Fibroblast of mammary gland (primary cell): Measurements from ENCODE around the gene PVR.
A peak's percentile ranks its signal among the peaks of the same experiment; 100 is the strongest.

Source experiments
- DNase-seq: peaks from one replicate; pipeline ENCODE4 v3.0.0-alpha.2; 2010; ENCODE audit warnings: low read depth
- H3K4me3 ChIP-seq: 2 replicates; pipeline ENCODE4 v1.5.1; 2011; ENCODE audit warnings: low read depth, mild to moderate bottlenecking, low read length, moderate library complexity; ENCODE audit not compliant: control insufficient read depth
- TF ChIP-seq, protein P1 (sequence below): conservative IDR thresholded peaks from 2 replicates; pipeline ENCODE4 v1.5.1; 2011; ENCODE audit warnings: low read depth, low read length, inconsistent platforms; ENCODE audit not compliant: control insufficient read depth, insufficient read depth

The PVR gene

DNA sequence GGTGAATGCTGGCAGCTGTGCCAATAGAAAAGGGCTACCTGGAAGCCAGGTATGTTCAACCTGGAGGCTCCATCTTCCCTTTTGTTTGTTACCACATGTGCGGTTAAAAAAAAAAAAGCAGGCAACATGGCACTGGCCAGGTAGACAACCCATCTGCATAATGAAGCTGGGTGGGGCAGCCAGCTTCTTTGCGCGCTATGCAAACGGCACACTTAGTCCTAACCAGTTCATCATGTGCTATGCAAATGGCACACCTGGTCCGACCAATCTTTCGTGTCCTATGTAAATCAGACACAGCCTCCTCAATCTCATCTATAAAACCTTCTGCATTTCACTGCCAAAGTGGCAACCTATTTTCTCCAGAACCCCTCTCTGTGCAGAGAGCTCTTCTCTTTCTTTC is 41.6 kb upstream of the PVR start:
- no peak for DNase-seq
- no peak overlapping the region for H3K4me3 ChIP-seq
- TF ChIP-seq, protein P1, sequence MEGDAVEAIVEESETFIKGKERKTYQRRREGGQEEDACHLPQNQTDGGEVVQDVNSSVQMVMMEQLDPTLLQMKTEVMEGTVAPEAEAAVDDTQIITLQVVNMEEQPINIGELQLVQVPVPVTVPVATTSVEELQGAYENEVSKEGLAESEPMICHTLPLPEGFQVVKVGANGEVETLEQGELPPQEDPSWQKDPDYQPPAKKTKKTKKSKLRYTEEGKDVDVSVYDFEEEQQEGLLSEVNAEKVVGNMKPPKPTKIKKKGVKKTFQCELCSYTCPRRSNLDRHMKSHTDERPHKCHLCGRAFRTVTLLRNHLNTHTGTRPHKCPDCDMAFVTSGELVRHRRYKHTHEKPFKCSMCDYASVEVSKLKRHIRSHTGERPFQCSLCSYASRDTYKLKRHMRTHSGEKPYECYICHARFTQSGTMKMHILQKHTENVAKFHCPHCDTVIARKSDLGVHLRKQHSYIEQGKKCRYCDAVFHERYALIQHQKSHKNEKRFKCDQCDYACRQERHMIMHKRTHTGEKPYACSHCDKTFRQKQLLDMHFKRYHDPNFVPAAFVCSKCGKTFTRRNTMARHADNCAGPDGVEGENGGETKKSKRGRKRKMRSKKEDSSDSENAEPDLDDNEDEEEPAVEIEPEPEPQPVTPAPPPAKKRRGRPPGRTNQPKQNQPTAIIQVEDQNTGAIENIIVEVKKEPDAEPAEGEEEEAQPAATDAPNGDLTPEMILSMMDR: no peak

DNA sequence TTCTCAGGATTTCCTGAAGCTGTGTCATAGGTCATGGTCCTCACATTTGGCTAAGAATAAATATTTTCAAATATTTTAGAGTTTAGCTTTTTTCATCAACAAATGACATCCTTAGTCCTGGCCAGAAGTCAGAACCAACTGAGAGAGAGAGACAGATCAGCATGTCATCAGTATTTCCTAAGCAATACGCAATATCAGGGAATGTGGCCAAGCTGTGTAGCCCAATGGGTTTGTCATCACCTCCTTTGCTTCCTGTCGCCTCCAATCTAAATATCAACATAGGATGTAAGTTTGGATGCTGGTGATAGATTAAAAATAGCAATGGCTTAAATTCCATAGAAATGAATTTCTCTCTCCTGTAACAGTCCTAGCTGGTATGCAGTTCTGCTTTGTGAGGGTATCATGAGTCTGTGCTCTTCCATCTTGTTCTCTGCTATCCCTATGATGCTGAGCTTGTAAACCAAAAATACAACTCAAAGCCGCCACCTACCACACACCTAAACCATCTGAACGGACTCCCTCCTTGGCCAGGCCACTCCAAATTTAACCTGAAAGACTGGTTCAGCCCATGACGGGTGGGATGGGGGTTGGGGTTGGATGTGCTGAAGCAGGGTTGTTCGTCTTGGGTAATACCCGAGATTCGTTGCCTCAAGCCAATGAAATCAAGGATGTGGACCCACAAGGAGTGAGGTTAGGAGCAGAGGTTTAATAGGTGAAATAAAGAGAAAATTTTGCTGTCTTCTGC is 40.3 kb upstream of the PVR start:
- DNase-seq: peak; percentile 95
- TF ChIP-seq, protein P1: no peak
- H3K4me3 ChIP-seq: no peak overlapping the region

DNA sequence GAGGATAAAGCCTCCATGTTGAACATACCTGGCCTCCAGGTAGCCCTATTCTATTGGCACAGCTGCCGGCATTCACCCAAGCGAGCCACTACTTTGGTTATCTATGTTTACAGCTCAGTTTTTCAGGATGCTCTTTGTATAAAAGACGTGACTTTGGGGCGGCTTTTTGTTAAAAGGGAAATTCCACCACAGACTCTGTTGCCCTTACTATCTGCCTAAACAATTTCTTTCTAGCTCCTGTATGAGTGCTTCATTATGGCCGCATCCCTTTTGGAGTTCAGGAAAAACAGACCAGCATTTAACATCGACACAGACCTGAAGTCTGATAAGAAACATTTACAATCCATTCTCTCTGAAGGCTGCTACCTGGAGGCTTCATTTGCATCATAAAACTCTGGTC is 39.5 kb upstream of the PVR start:
- TF ChIP-seq, protein P1: no peak
- no peak for DNase-seq
- no peak overlapping the region for H3K4me3 ChIP-seq

DNA sequence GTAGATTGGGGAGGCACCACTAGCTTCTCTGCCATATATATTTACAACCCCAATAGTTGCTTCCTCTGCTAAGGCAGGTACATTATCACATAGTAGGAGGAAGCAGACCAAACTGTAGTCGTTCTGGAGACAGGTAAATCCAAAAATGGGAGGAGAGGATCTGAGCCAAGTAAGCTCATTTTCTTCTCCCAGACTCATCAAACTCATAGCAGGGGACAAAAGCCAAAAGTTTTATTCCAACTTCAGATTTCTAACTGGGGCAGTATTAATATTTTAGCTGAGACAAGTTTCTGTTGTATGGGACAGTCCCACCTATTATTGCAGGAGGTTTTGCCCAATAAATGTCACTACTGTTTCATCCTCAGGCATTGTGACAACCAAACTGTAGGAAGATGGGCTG is 38.2 kb upstream of the PVR start:
- DNase-seq: no peak
- no peak overlapping the region for H3K4me3 ChIP-seq
- TF ChIP-seq, protein P1: no peak

DNA sequence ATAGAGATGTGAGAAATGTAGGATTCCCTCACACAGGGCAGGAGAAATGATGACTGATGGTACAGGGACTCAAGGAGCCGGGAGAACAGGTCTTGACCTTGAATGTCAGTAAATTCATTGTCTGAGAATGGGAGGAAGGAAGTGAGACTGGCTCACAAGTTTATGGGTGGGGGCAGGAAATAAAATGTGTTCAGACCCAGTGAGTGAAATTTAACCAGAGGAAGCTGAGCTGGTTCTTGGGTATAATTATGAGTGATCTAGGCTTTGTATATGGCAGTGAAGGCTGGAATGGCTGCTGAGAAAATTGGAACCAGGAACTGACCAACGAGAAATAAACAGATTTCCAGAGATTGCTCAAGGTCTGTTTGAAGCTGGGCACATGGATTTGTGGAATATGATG is 36.7 kb upstream of the PVR start:
- DNase-seq: peak; percentile 47
- H3K4me3 ChIP-seq: no peak overlapping the region
- TF ChIP-seq, protein P1: no peak

DNA sequence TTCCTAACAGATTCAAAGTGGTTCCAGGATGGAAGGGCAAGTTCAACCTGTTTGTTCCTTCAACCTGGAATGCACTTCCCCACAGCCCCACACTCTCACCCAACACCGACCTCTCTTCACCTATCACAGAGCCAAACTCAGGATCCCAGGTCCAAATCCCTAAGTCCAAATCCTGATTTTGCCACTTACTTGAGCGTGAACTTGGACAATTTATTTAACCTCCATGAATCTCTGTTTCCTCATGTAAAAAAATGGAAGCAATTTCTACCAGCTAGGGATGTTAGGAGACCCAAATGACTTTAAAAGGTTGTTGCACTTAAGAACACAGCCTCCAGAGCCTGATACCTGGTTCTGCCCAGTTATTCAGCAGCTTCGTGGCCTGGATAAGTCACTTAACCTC is 35.8 kb upstream of the PVR start:
- DNase-seq: no peak
- H3K4me3 ChIP-seq: no peak overlapping the region
- TF ChIP-seq, protein P1: no peak
